PC-3 (cell line): ENCODE results near the gene CD151.

Experiments
- CTCF ChIP-seq: fragments of 300-600 bp; sonication (generic); conservative IDR thresholded peaks from 2 replicates; pipeline ENCODE4 v1.5.1; 2017; ENCODE audit warnings: antibody characterized with exemption, low read depth, mild to moderate bottlenecking, low read length
- EZH2 ChIP-seq: fragments of 300-600 bp; sonication (generic); IDR thresholded peaks from one replicate; pipeline ENCODE4 v1.6.1; 2017; ENCODE audit warnings: antibody characterized with exemption, mild to moderate bottlenecking, low read length; ENCODE audit not compliant: unreplicated experiment
- EZH2phosphoT487 ChIP-seq: fragments of 300-600 bp; sonication (generic); IDR thresholded peaks from 2 replicates; pipeline ENCODE4 v1.6.1; 2018; ENCODE audit warnings: mild to moderate bottlenecking, antibody characterized with exemption, low read length, borderline replicate concordance

GRCh38 chr11:819129-819931 is 13.4 kb upstream of the CD151 start:
- TF ChIP-seq CTCF (no peak), EZH2 (no peak), EZH2phosphoT487 (no peak)
